Mammary microvascular endothelial cell (primary cell): ENCODE data around the gene MGST1. TPM values are rescaled to one million over a fixed set of nuclear protein-coding genes. Genes with fewer than 3 reads are reported as not detected.

ENCODE experiments used
- total RNA-seq: library from RNA; depleted of rRNA; stranded (reverse); fragments of >200 nt; gene quantifications from 2 replicates; pipeline ENCODE4 v1.2.3, GENCODE V29; 2015

The MGST1 gene, protein sequence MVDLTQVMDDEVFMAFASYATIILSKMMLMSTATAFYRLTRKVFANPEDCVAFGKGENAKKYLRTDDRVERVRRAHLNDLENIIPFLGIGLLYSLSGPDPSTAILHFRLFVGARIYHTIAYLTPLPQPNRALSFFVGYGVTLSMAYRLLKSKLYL
- total RNA-seq: 28.5 and 34.8 TPM in 2 replicates

DNA sequence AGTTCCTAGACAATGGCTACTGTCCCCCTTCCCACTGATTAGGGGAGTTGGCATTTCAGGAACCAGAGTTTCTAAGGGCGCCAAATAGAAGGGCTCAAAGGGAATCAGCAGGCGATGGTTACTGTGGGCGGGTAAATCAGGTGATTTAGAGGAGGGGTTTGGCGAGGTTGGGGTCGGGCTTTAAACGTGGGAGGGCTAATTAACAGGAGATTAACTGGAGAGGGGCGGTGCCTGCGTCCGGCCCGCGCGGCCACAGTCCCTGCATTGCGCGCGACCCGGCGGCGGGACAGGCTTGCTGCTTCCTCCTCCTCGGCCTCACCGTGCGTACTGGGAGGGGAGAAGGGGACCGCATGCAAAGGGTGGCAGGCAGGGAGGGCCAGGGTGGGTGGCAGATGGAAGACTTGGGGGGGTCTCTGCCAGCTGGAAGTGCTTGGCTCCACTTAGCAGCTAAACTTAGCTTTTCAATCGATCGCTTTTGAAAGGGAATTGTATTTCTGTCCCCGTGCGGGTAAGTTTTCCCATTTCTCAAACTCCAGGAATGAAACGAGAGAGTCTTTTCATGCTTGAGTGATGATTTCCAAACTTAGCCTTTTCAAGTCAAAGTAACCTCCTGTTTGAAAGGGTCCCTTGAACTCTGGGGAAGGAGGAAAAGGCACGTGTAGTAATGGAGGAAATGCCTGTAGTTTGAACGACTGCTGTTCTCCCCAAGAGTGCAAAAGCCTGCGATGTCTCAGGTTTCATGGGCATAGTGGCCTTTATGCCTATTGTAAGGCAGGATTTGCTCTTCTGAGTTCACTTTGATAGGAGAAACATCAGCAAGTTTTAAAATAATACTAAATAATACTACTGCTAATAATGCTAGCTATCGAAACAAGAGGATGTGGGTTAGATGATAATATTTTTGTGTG is at the start of gene MGST1:
Gene MGST1 (plus strand): TSS at position 255 of the 908 bp plus-strand sequence. CDS start 6,608 bp downstream, outside the sequence.

Other genes with a start within 250 kb of the MGST1 start
- gene SLC15A5, start 70.0 kb upstream of the MGST1 start, total RNA-seq: not detected in 2 replicates